Tibial nerve (tissue), 4 donors: ENCODE results near the gene LRRC40. TPM values are rescaled to one million over a fixed set of nuclear protein-coding genes. Genes with fewer than 3 reads are reported as not detected.
"Not testable (repeated sequence)": the region's sequence is repeated elsewhere in the genome, so short reads cannot be mapped to it uniquely, and the experiment has no call there.

ENCODE experiments used
- DNase-seq, 2 donors: peaks; one replicate each; pipeline ENCODE4 v3.0.0-alpha.2; 2019; ENCODE audit warnings: low spot score in 2 of 2
- H3K27ac ChIP-seq, 4 donors: fragments of 200-600 bp; sonication (generic) in 3 of 4; one replicate each; pipeline ENCODE4 v1.5.1; 2017 to 2019; ENCODE audit warnings: mild to moderate bottlenecking in 1 of 4
- H3K27me3 ChIP-seq, 2 donors: fragments of 200-600 bp; sonication (generic) in 1 of 2; one replicate each; pipeline versions ENCODE4 v1.5.1 to v1.6.0; 2017 to 2019
- H3K36me3 ChIP-seq, 3 donors: fragments of 200-600 bp; sonication (generic); one replicate each; pipeline ENCODE4 v1.5.1; 2018 to 2019
- H3K4me1 ChIP-seq, 4 donors: fragments of 200-600 bp; sonication (generic) in 3 of 4; one replicate each; pipeline ENCODE4 v1.5.1; 2017 to 2019
- H3K4me3 ChIP-seq, 4 donors: fragments of 200-600 bp; sonication (generic) in 3 of 4; one replicate each; pipeline ENCODE4 v1.5.1; 2017 to 2019; ENCODE audit warnings: mild to moderate bottlenecking in 1 of 4, moderate library complexity in 1 of 4
- H3K9me3 ChIP-seq, 4 donors: fragments of 200-600 bp; sonication (generic) in 3 of 4; one replicate each; pipeline ENCODE4 v1.5.1; 2017 to 2019
- EP300 ChIP-seq, 2 donors: sonication (generic); formaldehyde crosslinking; IDR thresholded peaks; one replicate each; pipeline ENCODE4 v1.6.1; 2017; ENCODE audit warnings: antibody characterized with exemption in 2 of 2, mild to moderate bottlenecking in 1 of 2
- POLR2A ChIP-seq, 2 donors: fragments of 450-650 bp; IDR thresholded peaks; one replicate each; pipeline ENCODE4 v1.6.1; 2017; ENCODE audit warnings: antibody characterized with exemption in 2 of 2, mild to moderate bottlenecking in 2 of 2, moderate library complexity in 2 of 2
- WGBS, 2 donors: methylation state at CpG; one replicate each; pipeline ENCODE4 v1.1.5; 2018; 5-methylcytosine and 5-hydroxymethylcytosine counted together
- total RNA-seq, 4 donors: library from RNA; depleted of rRNA; stranded (reverse); fragments of >200 nt; gene quantifications; one replicate each; pipeline ENCODE4 v1.1.0, GENCODE V29; 2016
- TF ChIP-seq, protein P1 (sequence below), 5 experiments: fragments of 200-600 bp in 3 of 5; fragments of 450-650 bp in 2 of 5; sonication (generic) in 3 of 5; IDR thresholded peaks; one replicate each; pipeline ENCODE4 v1.5.1; 2016 to 2019; ENCODE audit warnings: antibody characterized with exemption in 5 of 5, mild to moderate bottlenecking in 3 of 5, moderate library complexity in 2 of 5

The LRRC40 gene
- total RNA-seq, 4 donors from 2014 or later: 8.2 to 14.2 (median 10.2) TPM

DNA sequence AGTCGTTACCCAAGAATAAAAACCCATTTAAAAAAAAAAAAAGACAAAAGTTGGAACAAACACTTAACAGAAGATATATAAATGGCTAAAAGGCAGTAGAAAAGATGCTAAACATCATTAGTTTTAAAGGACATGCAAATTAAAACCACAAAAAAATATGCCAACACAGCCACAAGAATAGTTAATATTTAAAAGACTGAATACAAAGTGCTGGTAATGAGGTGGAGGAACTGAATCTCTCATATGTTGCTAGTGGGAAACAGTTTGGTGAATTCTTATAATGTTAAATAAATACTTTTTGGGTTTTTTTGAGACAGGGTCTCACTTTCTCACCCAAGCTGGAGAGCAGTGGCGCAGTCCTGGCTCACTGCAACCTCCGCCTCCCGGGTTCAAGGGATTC lies 10.0 kb downstream of the LRRC40 start:
- H3K27me3 ChIP-seq: no peaks in the 10 kb centered on the region
- H3K4me1 ChIP-seq: peaks cover 0 to 6% (median 0%) of the 10 kb centered on the region in 4 donors
- no peak overlapping the region for H3K27ac ChIP-seq
- H3K4me3 ChIP-seq: no peak overlapping the region
- H3K36me3 ChIP-seq: no peaks in the 10 kb centered on the region
- 97 to 99% methylated on average over 4 of the region's 4 CpGs for WGBS, 2 donors
- no peak for DNase-seq
- H3K9me3 ChIP-seq: no peaks in the 10 kb centered on the region
- TF ChIP-seq EP300 (IDR thresholded peaks at IDR 0.05) (no peak), POLR2A (IDR thresholded peaks at IDR 0.05) (no peak)
- TF ChIP-seq, protein P1, sequence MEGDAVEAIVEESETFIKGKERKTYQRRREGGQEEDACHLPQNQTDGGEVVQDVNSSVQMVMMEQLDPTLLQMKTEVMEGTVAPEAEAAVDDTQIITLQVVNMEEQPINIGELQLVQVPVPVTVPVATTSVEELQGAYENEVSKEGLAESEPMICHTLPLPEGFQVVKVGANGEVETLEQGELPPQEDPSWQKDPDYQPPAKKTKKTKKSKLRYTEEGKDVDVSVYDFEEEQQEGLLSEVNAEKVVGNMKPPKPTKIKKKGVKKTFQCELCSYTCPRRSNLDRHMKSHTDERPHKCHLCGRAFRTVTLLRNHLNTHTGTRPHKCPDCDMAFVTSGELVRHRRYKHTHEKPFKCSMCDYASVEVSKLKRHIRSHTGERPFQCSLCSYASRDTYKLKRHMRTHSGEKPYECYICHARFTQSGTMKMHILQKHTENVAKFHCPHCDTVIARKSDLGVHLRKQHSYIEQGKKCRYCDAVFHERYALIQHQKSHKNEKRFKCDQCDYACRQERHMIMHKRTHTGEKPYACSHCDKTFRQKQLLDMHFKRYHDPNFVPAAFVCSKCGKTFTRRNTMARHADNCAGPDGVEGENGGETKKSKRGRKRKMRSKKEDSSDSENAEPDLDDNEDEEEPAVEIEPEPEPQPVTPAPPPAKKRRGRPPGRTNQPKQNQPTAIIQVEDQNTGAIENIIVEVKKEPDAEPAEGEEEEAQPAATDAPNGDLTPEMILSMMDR (IDR thresholded peaks at IDR 0.05): no peak

DNA sequence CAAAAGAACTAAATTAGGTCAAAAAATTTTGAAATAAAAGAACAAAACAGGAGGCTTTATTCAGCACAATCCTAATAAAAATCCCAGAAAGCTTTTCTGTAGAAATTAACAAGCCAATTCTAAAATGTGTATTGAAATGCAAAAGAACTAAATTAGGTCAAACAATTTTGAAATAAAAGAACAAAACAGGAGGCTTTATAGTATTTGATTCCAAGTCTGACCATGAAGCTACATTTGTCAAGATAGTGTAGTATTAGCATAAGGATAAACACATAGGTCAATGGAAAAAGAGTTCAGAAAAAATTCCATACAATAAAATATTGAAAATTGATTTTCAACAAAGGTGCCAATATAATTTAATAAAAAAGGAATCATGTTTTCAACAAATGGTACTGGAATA lies 10.8 kb downstream of the LRRC40 start:
- TF ChIP-seq EP300 (IDR thresholded peaks at IDR 0.05): no peak
- no peak overlapping the region for H3K27ac ChIP-seq
- no peaks in the 10 kb centered on the region for H3K27me3 ChIP-seq
- H3K4me1 ChIP-seq: peaks cover 0 to 10% (median 0%) of the 10 kb centered on the region in 4 donors
- no peak overlapping the region for H3K4me3 ChIP-seq
- no peaks in the 10 kb centered on the region for H3K9me3 ChIP-seq
- DNase-seq: no peak
- no peaks in the 10 kb centered on the region for H3K36me3 ChIP-seq

DNA sequence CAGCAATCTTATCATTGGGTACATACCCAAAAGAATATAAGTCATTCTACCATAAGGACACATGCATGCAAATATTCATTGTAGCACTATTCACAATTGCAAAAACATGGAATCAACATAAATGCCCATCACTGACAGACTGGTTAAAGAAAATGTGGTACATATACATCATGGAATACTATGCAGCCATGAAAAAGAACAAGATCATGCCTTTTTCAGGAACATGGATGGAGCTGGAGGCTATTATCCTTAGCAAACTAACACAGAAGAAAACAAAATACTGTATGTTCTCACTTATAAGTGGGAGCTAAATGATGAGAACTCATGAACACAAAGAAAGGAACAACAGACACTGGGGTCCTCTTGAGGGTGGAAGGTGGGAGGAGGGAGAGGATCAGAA lies 12.9 kb downstream of the LRRC40 start:
- peaks cover 0 to 10% (median 0%) of the 10 kb centered on the region in 4 donors for H3K4me1 ChIP-seq
- not testable (repeated sequence) for H3K27me3 ChIP-seq, H3K4me3 ChIP-seq, DNase-seq, H3K27ac ChIP-seq, H3K36me3 ChIP-seq, H3K9me3 ChIP-seq

DNA sequence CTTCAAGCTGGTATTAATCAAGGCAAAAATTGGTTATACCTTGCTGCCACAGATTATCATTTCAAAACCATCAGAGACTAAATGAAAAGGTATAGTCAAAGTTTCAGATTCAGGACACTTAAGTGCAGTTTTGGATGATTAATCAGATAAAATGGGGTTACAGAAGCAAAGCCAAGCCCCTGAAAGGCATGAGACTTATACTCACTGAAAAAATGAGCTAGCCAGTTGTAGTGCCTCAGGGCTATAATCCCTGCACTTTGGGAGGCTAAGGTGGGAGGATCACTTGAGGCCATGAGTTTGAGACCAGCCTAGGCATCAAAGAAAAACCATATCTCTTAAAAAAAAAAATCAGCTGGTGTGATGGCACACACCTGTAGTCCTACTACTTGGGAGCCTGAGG lies 15.2 kb downstream of the LRRC40 start:
- Histone ChIP-seq H3K4me1 (peaks cover 0 to 10% (median 0%) of the 10 kb centered on the region in 4 donors), H3K27me3 (no peaks in the 10 kb centered on the region), H3K27ac (no peak overlapping the region), H3K4me3 (no peak overlapping the region), H3K36me3 (peaks cover 0 to 5% (median 0%) of the 10 kb centered on the region in 3 donors), H3K9me3 (no peaks in the 10 kb centered on the region)
- DNase-seq: no peak
- TF ChIP-seq EP300 (IDR thresholded peaks at IDR 0.05) (no peak), POLR2A (IDR thresholded peaks at IDR 0.05) (no peak)
- TF ChIP-seq, protein P1 (IDR thresholded peaks at IDR 0.05): no peak

DNA sequence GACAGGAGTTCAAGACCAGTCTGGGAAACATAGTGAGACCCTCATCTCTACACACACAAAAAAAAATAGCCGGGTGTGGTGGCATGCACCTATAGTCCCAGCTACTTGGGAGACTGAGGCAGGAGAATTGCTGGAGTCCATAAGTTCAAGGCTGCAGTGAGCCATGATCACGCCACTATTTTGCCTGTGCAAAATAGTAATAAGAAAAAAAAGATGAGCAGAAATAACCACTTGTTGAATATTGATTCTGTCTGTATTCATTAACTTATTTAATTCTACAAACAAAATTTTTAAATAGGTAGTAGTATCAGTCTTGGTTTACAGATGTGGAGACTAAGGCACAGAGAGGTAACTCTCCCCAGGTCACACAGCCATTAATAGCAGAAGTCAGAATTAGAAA lies 16.9 kb downstream of the LRRC40 start:
- TF ChIP-seq, protein P1 (IDR thresholded peaks at IDR 0.05): no peak
- TF ChIP-seq EP300 (IDR thresholded peaks at IDR 0.05) (no peak), POLR2A (IDR thresholded peaks at IDR 0.05) (no peak)
- 95 to 98% methylated on average over 2 of the region's 2 CpGs for WGBS, 2 donors
- Histone ChIP-seq H3K27ac (no peak overlapping the region), H3K27me3 (no peaks in the 10 kb centered on the region), H3K4me3 (no peak overlapping the region), H3K36me3 (peaks cover 0 to 17% (median 0%) of the 10 kb centered on the region in 3 donors), H3K4me1 (peaks cover 0 to 4% (median 0%) of the 10 kb centered on the region in 4 donors), H3K9me3 (no peaks in the 10 kb centered on the region)
- no peak for DNase-seq

DNA sequence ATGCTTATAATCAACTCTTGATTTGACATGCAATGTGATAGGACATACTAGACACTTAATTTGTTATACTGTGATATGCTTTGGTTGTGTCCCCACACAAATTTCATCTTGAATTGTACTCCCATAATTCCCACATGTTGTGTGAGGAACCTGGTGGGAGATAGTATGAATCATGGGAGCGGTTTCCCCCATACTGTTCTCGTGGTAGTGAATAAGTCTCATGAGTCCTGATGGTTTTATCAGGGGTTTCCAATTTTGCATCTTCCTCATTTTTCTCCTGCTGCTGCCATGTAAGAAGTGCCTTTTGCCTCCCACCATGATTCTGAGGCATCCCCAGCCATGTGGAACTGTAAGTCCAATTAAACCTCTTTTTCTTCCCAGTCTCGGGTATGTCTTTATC lies 20.2 kb downstream of the LRRC40 start:
- H3K4me3 ChIP-seq, DNase-seq, H3K27ac ChIP-seq, H3K4me1 ChIP-seq, H3K9me3 ChIP-seq, H3K27me3 ChIP-seq: not testable (repeated sequence)
- H3K36me3 ChIP-seq: peaks cover 0 to 26% (median 0%) of the 10 kb centered on the region in 3 donors
- WGBS, 2 donors: 91% methylated on average over 3 of the region's 3 CpGs

DNA sequence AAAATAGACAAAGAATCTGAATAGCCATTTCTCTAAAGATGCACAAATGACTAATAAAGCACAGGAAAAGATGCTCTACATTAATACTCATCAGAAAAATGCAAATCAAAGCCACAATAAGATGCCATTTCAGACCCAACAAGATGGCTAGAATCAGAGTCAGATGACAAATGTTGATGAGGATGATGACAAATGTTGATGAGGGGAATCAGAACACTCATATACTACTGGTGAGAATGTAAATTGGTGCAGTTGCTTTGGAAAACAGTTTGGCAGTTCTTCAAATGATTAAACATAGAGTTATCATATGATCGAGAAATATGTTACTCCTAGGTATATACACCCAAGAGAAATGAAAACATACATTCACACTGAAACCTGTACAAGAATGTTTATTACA lies 33.9 kb downstream of the LRRC40 start:
- Histone ChIP-seq H3K4me3 (no peak overlapping the region), H3K27me3 (no peaks in the 10 kb centered on the region), H3K4me1 (no peaks in the 10 kb centered on the region), H3K36me3 (peaks cover 0 to 34% (median 7%) of the 10 kb centered on the region in 3 donors), H3K27ac (no peak overlapping the region), H3K9me3 (no peaks in the 10 kb centered on the region)
- WGBS, 2 donors: 92 to 100% methylated on average over 1 of the region's 1 CpG
- TF ChIP-seq POLR2A (IDR thresholded peaks at IDR 0.05): no peak
- no peak for TF ChIP-seq EP300 (IDR thresholded peaks at IDR 0.05)
- TF ChIP-seq, protein P1 (IDR thresholded peaks at IDR 0.05): no peak
- no peak for DNase-seq
